Measurements from ENCODE around the gene PSMD1.

- no peak for TF ChIP-seq CTCF (optimal IDR thresholded peaks at IDR 0.05 in 1 of 3, IDR thresholded peaks at IDR 0.05 in 1 of 3, conservative IDR thresholded peaks at IDR 0.05 in 1 of 3; ENCODE audit: extremely low read depth in 1 of 3, insufficient read depth in 2 of 3, low read length in 3 of 3)
- TF ChIP-seq EZH2 (IDR thresholded peaks at IDR 0.05; ENCODE audit: low read length), result no peak
Measured at GRCh38 chr2:231160701-231161100, 104.0 kb downstream of the PSMD1 start.
